Rectal smooth muscle tissue (tissue), 1 donor: ENCODE data around the gene DHX36.

ENCODE experiments used
- H3K27ac ChIP-seq: one replicate; pipeline ENCODE4 v1.7.0; 2013; ENCODE audit warnings: low read depth, low read length, inconsistent platforms
- H3K27me3 ChIP-seq: one replicate; pipeline ENCODE4 v1.7.0; 2013; ENCODE audit warnings: low read length; ENCODE audit not compliant: control insufficient read depth, insufficient read depth
- H3K36me3 ChIP-seq: one replicate; pipeline ENCODE4 v1.7.0; 2013; ENCODE audit warnings: low read length; ENCODE audit not compliant: control insufficient read depth, insufficient read depth
- H3K4me1 ChIP-seq: one replicate; pipeline ENCODE4 v1.7.0; 2013; ENCODE audit warnings: low read length; ENCODE audit not compliant: control insufficient read depth, insufficient read depth
- H3K4me3 ChIP-seq: one replicate; pipeline ENCODE4 v1.7.0; 2013; ENCODE audit warnings: low read length
- H3K9ac ChIP-seq: one replicate; pipeline ENCODE4 v1.7.0; 2013; ENCODE audit warnings: low read length

DHX36 gene

GRCh38 chr3:154274348-154274747, 49.9 kb downstream of the DHX36 start:
- peaks cover 19% of the 10 kb centered on the region for H3K36me3 ChIP-seq
- no peaks in the 10 kb centered on the region for H3K27me3 ChIP-seq

GRCh38 chr3:154273381-154273780, 50.9 kb downstream of the DHX36 start:
- Histone ChIP-seq H3K9ac (no peak overlapping the region), H3K27ac (no peak overlapping the region), H3K27me3 (no peaks in the 10 kb centered on the region), H3K36me3 (peaks cover 16% of the 10 kb centered on the region), H3K4me3 (no peak overlapping the region), H3K4me1 (no peaks in the 10 kb centered on the region)

More at GRCh38 chr3:154274348-154274747, 49.9 kb downstream of the DHX36 start:
- Histone ChIP-seq H3K27ac (no peak overlapping the region), H3K9ac (no peak overlapping the region), H3K4me3 (no peak overlapping the region), H3K4me1 (no peaks in the 10 kb centered on the region)

- peaks cover 17% of the 10 kb centered on the region for H3K36me3 ChIP-seq
- H3K27ac ChIP-seq: no peak overlapping the region
- H3K4me3 ChIP-seq: no peak overlapping the region
Observed at GRCh38 chr3:154254527-154254926, 69.8 kb downstream of the DHX36 start.

GRCh38 chr3:154252759-154253638, 71.3 kb downstream of the DHX36 start:
- no peak overlapping the region for H3K9ac ChIP-seq
- H3K27ac ChIP-seq: no peak overlapping the region

More at GRCh38 chr3:154254527-154254926, 69.8 kb downstream of the DHX36 start:
- peaks cover 5% of the 10 kb centered on the region for H3K4me1 ChIP-seq
- no peak overlapping the region for H3K9ac ChIP-seq
- H3K27me3 ChIP-seq: no peaks in the 10 kb centered on the region

GRCh38 chr3:154251610-154252009, 72.7 kb downstream of the DHX36 start:
- Histone ChIP-seq H3K27ac (no peak overlapping the region), H3K27me3 (no peaks in the 10 kb centered on the region), H3K9ac (no peak overlapping the region), H3K36me3 (peaks cover 3% of the 10 kb centered on the region), H3K4me3 (no peak overlapping the region), H3K4me1 (peaks cover 5% of the 10 kb centered on the region)

More at GRCh38 chr3:154252759-154253638, 71.3 kb downstream of the DHX36 start:
- Histone ChIP-seq H3K27me3 (no peaks in the 10 kb centered on the region), H3K36me3 (peaks cover 8% of the 10 kb centered on the region), H3K4me3 (no peak overlapping the region), H3K4me1 (peaks cover 5% of the 10 kb centered on the region)

GRCh38 chr3:154250291-154250690, 74.0 kb downstream of the DHX36 start:
- H3K4me1 ChIP-seq: peaks cover 5% of the 10 kb centered on the region

GRCh38 chr3:154247806-154248415, 76.4 kb downstream of the DHX36 start:
- no peaks in the 10 kb centered on the region for H3K36me3 ChIP-seq
- peaks cover 2% of the 10 kb centered on the region for H3K4me1 ChIP-seq
- H3K27me3 ChIP-seq: no peaks in the 10 kb centered on the region
- no peak overlapping the region for H3K4me3 ChIP-seq
- no peak overlapping the region for H3K9ac ChIP-seq
- H3K27ac ChIP-seq: no peak overlapping the region

More at GRCh38 chr3:154250291-154250690, 74.0 kb downstream of the DHX36 start:
- Histone ChIP-seq H3K27me3 (no peaks in the 10 kb centered on the region), H3K36me3 (peaks cover 3% of the 10 kb centered on the region), H3K4me3 (no peak overlapping the region), H3K9ac (no peak overlapping the region), H3K27ac (no peak overlapping the region)

GRCh38 chr3:154244644-154245043, 79.6 kb downstream of the DHX36 start:
- Histone ChIP-seq H3K4me3 (no peak overlapping the region), H3K27me3 (no peaks in the 10 kb centered on the region), H3K36me3 (peaks cover 6% of the 10 kb centered on the region), H3K27ac (no peak overlapping the region), H3K4me1 (no peaks in the 10 kb centered on the region), H3K9ac (no peak overlapping the region)

- no peaks in the 10 kb centered on the region for H3K27me3 ChIP-seq
- peak overlapping the region; percentile 60 for H3K27ac ChIP-seq
- no peak overlapping the region for H3K9ac ChIP-seq
- H3K4me3 ChIP-seq: no peak overlapping the region
- no peaks in the 10 kb centered on the region for H3K4me1 ChIP-seq
- peaks cover 6% of the 10 kb centered on the region for H3K36me3 ChIP-seq
Observed at GRCh38 chr3:154243353-154243752, 80.9 kb downstream of the DHX36 start.

GRCh38 chr3:154242766-154243165, 81.5 kb downstream of the DHX36 start:
- Histone ChIP-seq H3K27me3 (no peaks in the 10 kb centered on the region), H3K4me3 (no peak overlapping the region), H3K4me1 (no peaks in the 10 kb centered on the region), H3K9ac (no peak overlapping the region), H3K36me3 (peaks cover 6% of the 10 kb centered on the region), H3K27ac (peak overlapping the region; percentile 60)

GRCh38 chr3:154241496-154241895, 82.8 kb downstream of the DHX36 start:
- Histone ChIP-seq H3K9ac (no peak overlapping the region), H3K4me3 (no peak overlapping the region), H3K4me1 (no peaks in the 10 kb centered on the region), H3K36me3 (peaks cover 6% of the 10 kb centered on the region), H3K27me3 (no peaks in the 10 kb centered on the region), H3K27ac (no peak overlapping the region)

- peaks cover 6% of the 10 kb centered on the region for H3K36me3 ChIP-seq
- H3K4me1 ChIP-seq: no peaks in the 10 kb centered on the region
- no peak overlapping the region for H3K27ac ChIP-seq
- no peaks in the 10 kb centered on the region for H3K27me3 ChIP-seq
- no peak overlapping the region for H3K9ac ChIP-seq
- no peak overlapping the region for H3K4me3 ChIP-seq
Observed at GRCh38 chr3:154240235-154240634, 84.1 kb downstream of the DHX36 start.
